IMR-90 (cell line): Measurements from ENCODE around the gene BRS3. TPM values are rescaled to one million over a fixed set of nuclear protein-coding genes. Genes with fewer than 3 reads are reported as not detected.

Experiments used
- ATAC-seq: fragments of 200-7000 bp; cut with Tn5 transposase; 2 replicates; pipeline ENCODE4 v1.9.1; 2020; ENCODE audit warnings: low read depth, mild to moderate bottlenecking, moderate library complexity
- BruUV-seq: library from RNA; stranded (reverse); fragments of 400-500 nt; replicated peaks from 2 replicates; lab custom pipeline; 2021; lab: Mats Ljungman, UMichigan
- CTCF ChIA-PET: fragments of 300-600 bp; formaldehyde crosslinking; extraction: SDS; loops from one replicate; lab custom pipeline; 2021; ENCODE audit warnings: antibody characterized with exemption; lab: Yijun Ruan, JAX
- POLR2A ChIA-PET: fragments of 300-600 bp; sonication (Branson Sonifier 250); formaldehyde crosslinking; loops from one replicate; lab custom pipeline; 2022; ENCODE audit warnings: antibody characterized with exemption; ENCODE audit not compliant: unreplicated experiment; lab: Charles Lee
- DNase-seq: peaks from one replicate; pipeline ENCODE4 v3.0.0; 2013
- H2AFZ ChIP-seq: replicated peaks from 2 replicates; pipeline ENCODE3; 2013; ENCODE audit warnings: low read length, mild to moderate bottlenecking; ENCODE audit not compliant: poor library complexity
- H2AK5ac ChIP-seq: 2 replicates; pipeline ENCODE4 v1.6.1; 2013; ENCODE audit warnings: low read depth, low read length, inconsistent platforms
- H2AK9ac ChIP-seq: replicated peaks from 2 replicates; pipeline ENCODE3; 2013; ENCODE audit warnings: mild to moderate bottlenecking, low read depth, low read length, moderate library complexity; ENCODE audit not compliant: poor library complexity
- H2BK120ac ChIP-seq: 2 replicates; pipeline ENCODE4 v1.6.1; 2013; ENCODE audit warnings: low read depth, low read length, inconsistent platforms
- H2BK15ac ChIP-seq: 3 replicates; pipeline ENCODE4 v1.6.1; 2013; ENCODE audit warnings: low read depth, low read length, inconsistent platforms
- H2BK20ac ChIP-seq: 2 replicates; pipeline ENCODE4 v1.6.1; 2013; ENCODE audit warnings: low read depth, mild to moderate bottlenecking, inconsistent platforms, low read length, moderate library complexity
- H2BK5ac ChIP-seq: 2 replicates; pipeline ENCODE4 v1.6.1; 2013; ENCODE audit warnings: mild to moderate bottlenecking, low read depth, low read length, inconsistent platforms; ENCODE audit not compliant: poor library complexity, severe bottlenecking
- H3K14ac ChIP-seq: replicated peaks from 2 replicates; pipeline ENCODE4 v1.6.1; 2013; ENCODE audit warnings: low read depth, low read length, inconsistent platforms
- H3K18ac ChIP-seq: 2 replicates; pipeline ENCODE4 v1.6.1; 2013; ENCODE audit warnings: low read depth, low read length, control low read depth
- H3K23ac ChIP-seq: 2 replicates; pipeline ENCODE4 v1.6.1; 2013; ENCODE audit warnings: low read depth, low read length, inconsistent platforms
- H3K27ac ChIP-seq: 2 replicates; pipeline ENCODE4 v1.5.1; 2013; ENCODE audit warnings: mild to moderate bottlenecking, control low read depth, low read length; ENCODE audit not compliant: insufficient read depth
- H3K27me3 ChIP-seq: 2 replicates; pipeline ENCODE4 v1.6.1; 2013; ENCODE audit warnings: low read length; ENCODE audit not compliant: control insufficient read depth, insufficient read depth
- H3K36me3 ChIP-seq: 2 replicates; pipeline ENCODE4 v1.6.1; 2013; ENCODE audit warnings: low read length, mixed read lengths; ENCODE audit not compliant: control insufficient read depth, insufficient read depth
- H3K4ac ChIP-seq: 2 replicates; pipeline ENCODE4 v1.6.1; 2013; ENCODE audit warnings: low read depth, low read length, inconsistent platforms
- H3K4me1 ChIP-seq: 2 replicates; pipeline ENCODE4 v1.6.1; 2013; ENCODE audit warnings: low read length, mixed read lengths; ENCODE audit not compliant: control insufficient read depth, insufficient read depth
- H3K4me2 ChIP-seq: 2 replicates; pipeline ENCODE4 v1.6.1; 2013; ENCODE audit warnings: low read depth, mild to moderate bottlenecking, control low read depth, low read length, moderate library complexity
- H3K4me3 ChIP-seq: 2 replicates; pipeline ENCODE4 v1.5.1; 2013; ENCODE audit warnings: low read depth, mild to moderate bottlenecking, control low read depth, low read length, moderate library complexity; ENCODE audit not compliant: insufficient read depth
- H3K56ac ChIP-seq: 2 replicates; pipeline ENCODE4 v1.6.1; 2013; ENCODE audit warnings: low read length, inconsistent platforms; ENCODE audit not compliant: insufficient read depth; ENCODE audit errors: extremely low read depth
- H3K79me1 ChIP-seq, 2 experiments: 2 replicates each; pipeline ENCODE4 v1.6.1; 2013; ENCODE audit warnings: low read length in 2 of 2, inconsistent platforms in 1 of 2, low read depth in 1 of 2
- H3K9ac ChIP-seq: 2 replicates; pipeline ENCODE4 v1.6.1; 2013; ENCODE audit warnings: low read depth, low read length, control low read depth
- H3K9me1 ChIP-seq: 2 replicates; pipeline ENCODE4 v1.6.1; 2013; ENCODE audit warnings: low read length, inconsistent platforms; ENCODE audit not compliant: insufficient read depth
- H3K9me3 ChIP-seq: 2 replicates; pipeline ENCODE4 v1.6.1; 2013; ENCODE audit warnings: low read length; ENCODE audit not compliant: control insufficient read depth, insufficient read depth
- H4K20me1 ChIP-seq: 2 replicates; pipeline ENCODE4 v1.6.1; 2013; ENCODE audit warnings: low read length, inconsistent platforms; ENCODE audit not compliant: insufficient read depth
- H4K5ac ChIP-seq: 2 replicates; pipeline ENCODE4 v1.6.1; 2013; ENCODE audit warnings: mild to moderate bottlenecking, low read depth, low read length, control low read depth
- H4K8ac ChIP-seq, 2 experiments: 2 replicates each; pipeline ENCODE4 v1.6.1; 2013; ENCODE audit warnings: low read depth in 2 of 2, low read length in 2 of 2, control low read depth in 1 of 2, inconsistent platforms in 1 of 2
- H4K91ac ChIP-seq: 2 replicates; pipeline ENCODE4 v1.6.1; 2013; ENCODE audit warnings: low read depth, low read length, inconsistent platforms; ENCODE audit not compliant: insufficient read depth
- BHLHE40 ChIP-seq: fragments of 150-350 bp; IDR thresholded peaks from 2 replicates; pipeline ENCODE4 v1.6.1; 2016; ENCODE audit warnings: mild to moderate bottlenecking, low read depth, low read length
- CEBPB ChIP-seq: IDR thresholded peaks from 2 replicates; pipeline ENCODE4 v1.6.1; 2012; ENCODE audit warnings: low read depth, low read length, improper control_type of control experiment
- CHD1 ChIP-seq: IDR thresholded peaks from 2 replicates; pipeline ENCODE4 v1.6.1; 2012; ENCODE audit warnings: low read depth, low read length, improper control_type of control experiment
- FOS ChIP-seq: fragments of 150-350 bp; IDR thresholded peaks from 2 replicates; pipeline ENCODE4 v1.6.1; 2016; ENCODE audit warnings: low read depth, low read length
- MAFK ChIP-seq: IDR thresholded peaks from 2 replicates; pipeline ENCODE4 v1.6.1; 2012; ENCODE audit warnings: low read depth, low read length, improper control_type of control experiment
- MAZ ChIP-seq: IDR thresholded peaks from 2 replicates; pipeline ENCODE4 v1.6.1; 2012; ENCODE audit warnings: low read depth, mild to moderate bottlenecking, low read length, improper control_type of control experiment, moderate library complexity, borderline replicate concordance
- MXI1 ChIP-seq: IDR thresholded peaks from 2 replicates; pipeline ENCODE4 v1.6.1; 2012; ENCODE audit warnings: low read depth, mild to moderate bottlenecking, low read length, moderate library complexity, borderline replicate concordance
- NFE2L2 ChIP-seq: fragments of 150-350 bp; IDR thresholded peaks from 2 replicates; pipeline ENCODE4 v1.6.1; 2016; ENCODE audit warnings: low read depth, mild to moderate bottlenecking, low read length
- POLR2A ChIP-seq: IDR thresholded peaks from 2 replicates; pipeline ENCODE4 v1.6.1; 2012; ENCODE audit warnings: mild to moderate bottlenecking, low read depth, low read length
- RAD21 ChIP-seq: IDR thresholded peaks from 2 replicates; pipeline ENCODE4 v1.6.1; 2012; ENCODE audit warnings: low read length, improper control_type of control experiment
- RCOR1 ChIP-seq: IDR thresholded peaks from 2 replicates; pipeline ENCODE4 v1.6.1; 2012; ENCODE audit warnings: mild to moderate bottlenecking, low read length, improper control_type of control experiment; ENCODE audit not compliant: insufficient replicate concordance
- RFX5 ChIP-seq: IDR thresholded peaks from 2 replicates; pipeline ENCODE4 v1.8.0; 2012; ENCODE audit warnings: low read depth, mild to moderate bottlenecking, low read length, moderate library complexity
- SMC3 ChIP-seq: fragments of 150-350 bp; IDR thresholded peaks from 2 replicates; pipeline ENCODE4 v1.6.1; 2016; ENCODE audit warnings: low read depth, mild to moderate bottlenecking, antibody characterized with exemption, low read length, moderate library complexity
- USF2 ChIP-seq: fragments of 150-350 bp; IDR thresholded peaks from 2 replicates; pipeline ENCODE4 v1.6.1; 2017; ENCODE audit warnings: mild to moderate bottlenecking, antibody characterized with exemption, low read length, low read depth
- WGBS, 2 experiments: methylation state at CpG; one replicate each; pipeline versions ENCODE4 v1.1.5 to v1.1.7; 2013; ENCODE audit warnings: missing lambda C conversion rate in 2 of 2; ENCODE audit not compliant: insufficient read length in 1 of 2; ENCODE audit errors: extremely low coverage in 2 of 2; 5-methylcytosine and 5-hydroxymethylcytosine counted together
- dilution Hi-C: fragments of 300-500 bp; cut with HindIII; formaldehyde crosslinking; loops from one replicate; pipeline ENCODE4 v1.14.3; 2018; ENCODE audit warnings: low sequenced_read_pairs; ENCODE audit not compliant: unreplicated experiment
- in situ Hi-C: fragments of 300-500 bp; cut with MboI; formaldehyde crosslinking; loops from 3 replicates; pipeline ENCODE4 v1.14.3; 2019; ENCODE audit warnings: low sequenced_read_pairs, inconsistent platforms, mixed read lengths
- intact Hi-C: fragments of 100-400 bp; cut with micrococcal nuclease; formaldehyde crosslinking; loops from 2 replicates; pipeline ENCODE4 v1.10.0; 2022
- polyA plus RNA-seq, 3 experiments: library from polyadenylated mRNA; depleted of rRNA; stranded (reverse); fragments of >200 nt; gene quantifications; 2 replicates each; pipeline ENCODE4 v1.2.3, GENCODE V29; 2012; ENCODE audit warnings: low replicate concordance in 1 of 3
- total RNA-seq: library from RNA; depleted of rRNA; stranded (reverse); fragments of >200 nt; gene quantifications from 2 replicates; pipeline ENCODE4 v1.2.3, GENCODE V29; 2012
- TF ChIP-seq, protein P1 (sequence below): fragments of 150-350 bp; IDR thresholded peaks from 2 replicates; pipeline ENCODE4 v1.6.1; 2016; ENCODE audit warnings: low read depth, mild to moderate bottlenecking, low read length, moderate library complexity, borderline replicate concordance
- TF ChIP-seq, protein P2 (sequence below): conservative IDR thresholded peaks from 2 replicates; pipeline ENCODE4 v1.5.1; 2012; ENCODE audit warnings: mild to moderate bottlenecking, low read depth, low read length, improper control_type of control experiment

BRS3 gene
- total and polyA plus RNA-seq, 2 of the 4 experiments (the other 2 are of a cell fraction) = not detected

DNA sequence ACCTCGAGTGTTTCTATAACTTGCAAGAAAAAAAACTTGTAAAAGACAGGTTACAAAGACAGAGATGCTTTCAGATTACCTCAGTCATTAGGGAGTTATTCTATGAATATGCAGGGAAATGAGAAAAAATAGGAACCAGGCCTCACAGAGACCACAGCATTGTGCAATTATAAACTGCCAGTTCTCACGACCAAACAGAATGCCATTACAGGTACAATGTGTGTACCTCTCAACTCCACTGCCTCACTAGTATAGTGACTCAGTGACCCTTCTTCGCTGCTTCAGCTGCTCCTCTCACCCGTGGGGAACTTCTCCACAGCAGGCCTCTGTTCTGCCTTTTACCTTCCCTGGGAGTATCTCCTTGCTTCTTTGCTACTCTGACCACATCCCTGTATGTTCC is 7.3 kb downstream of the BRS3 start:
- H3K14ac ChIP-seq = no peak overlapping the region
- 100% methylated on average over 1 of the region's 4 CpGs; no CpG with 5 or more reads in 1 of the 2 experiments for WGBS, 2 experiments
- H3K18ac ChIP-seq = no peak overlapping the region
- H2BK120ac ChIP-seq = no peak overlapping the region
- H2BK15ac ChIP-seq = no peak overlapping the region
- H3K9me1 ChIP-seq = 0 out of 2 replicates have a peak, but pooled peaks cover 3% of the 10 kb centered on the region
- ChIA-PET POLR2A (no interaction called here), CTCF (no interaction called here)
- H3K9ac ChIP-seq = no peak overlapping the region
- no peak overlapping the region for H2BK5ac ChIP-seq
- H2AK9ac ChIP-seq = no peak overlapping the region
- no peak overlapping the region for H3K4ac ChIP-seq
- no peak overlapping the region for H3K27ac ChIP-seq
- no peak overlapping the region for H2AK5ac ChIP-seq
- TF ChIP-seq USF2 (no peak), MAFK (no peak), FOS (no peak), CHD1 (no peak), RFX5 (no peak), CEBPB (no peak), RCOR1 (no peak), NFE2L2 (no peak), RAD21 (no peak), SMC3 (no peak), MXI1 (no peak), POLR2A (no peak), BHLHE40 (no peak), MAZ (no peak)
- TF ChIP-seq, protein P1, sequence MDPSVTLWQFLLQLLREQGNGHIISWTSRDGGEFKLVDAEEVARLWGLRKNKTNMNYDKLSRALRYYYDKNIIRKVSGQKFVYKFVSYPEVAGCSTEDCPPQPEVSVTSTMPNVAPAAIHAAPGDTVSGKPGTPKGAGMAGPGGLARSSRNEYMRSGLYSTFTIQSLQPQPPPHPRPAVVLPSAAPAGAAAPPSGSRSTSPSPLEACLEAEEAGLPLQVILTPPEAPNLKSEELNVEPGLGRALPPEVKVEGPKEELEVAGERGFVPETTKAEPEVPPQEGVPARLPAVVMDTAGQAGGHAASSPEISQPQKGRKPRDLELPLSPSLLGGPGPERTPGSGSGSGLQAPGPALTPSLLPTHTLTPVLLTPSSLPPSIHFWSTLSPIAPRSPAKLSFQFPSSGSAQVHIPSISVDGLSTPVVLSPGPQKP = no peak
- TF ChIP-seq, protein P2, sequence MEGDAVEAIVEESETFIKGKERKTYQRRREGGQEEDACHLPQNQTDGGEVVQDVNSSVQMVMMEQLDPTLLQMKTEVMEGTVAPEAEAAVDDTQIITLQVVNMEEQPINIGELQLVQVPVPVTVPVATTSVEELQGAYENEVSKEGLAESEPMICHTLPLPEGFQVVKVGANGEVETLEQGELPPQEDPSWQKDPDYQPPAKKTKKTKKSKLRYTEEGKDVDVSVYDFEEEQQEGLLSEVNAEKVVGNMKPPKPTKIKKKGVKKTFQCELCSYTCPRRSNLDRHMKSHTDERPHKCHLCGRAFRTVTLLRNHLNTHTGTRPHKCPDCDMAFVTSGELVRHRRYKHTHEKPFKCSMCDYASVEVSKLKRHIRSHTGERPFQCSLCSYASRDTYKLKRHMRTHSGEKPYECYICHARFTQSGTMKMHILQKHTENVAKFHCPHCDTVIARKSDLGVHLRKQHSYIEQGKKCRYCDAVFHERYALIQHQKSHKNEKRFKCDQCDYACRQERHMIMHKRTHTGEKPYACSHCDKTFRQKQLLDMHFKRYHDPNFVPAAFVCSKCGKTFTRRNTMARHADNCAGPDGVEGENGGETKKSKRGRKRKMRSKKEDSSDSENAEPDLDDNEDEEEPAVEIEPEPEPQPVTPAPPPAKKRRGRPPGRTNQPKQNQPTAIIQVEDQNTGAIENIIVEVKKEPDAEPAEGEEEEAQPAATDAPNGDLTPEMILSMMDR = no peak
- dilution Hi-C loops (no loop called here), intact Hi-C loops (loop anchor here (5.0 to 10.0 kb wide), 3 partner anchors 243 to 440 kb away; partner anchors contain the start of gene MAP7D3), in situ Hi-C loops (loop anchor here (25.0 kb wide), 1 partner anchor 508 kb away; the partner anchor contains the start of gene SLC9A6)
- H4K8ac ChIP-seq = no peak overlapping the region
- H3K56ac ChIP-seq = no peak overlapping the region
- peaks cover 4% of the 10 kb centered on the region for H3K27me3 ChIP-seq
- H3K79me1 ChIP-seq = no peaks in the 10 kb centered on the region
- BruUV-seq = no TSS peak
- no peaks in the 10 kb centered on the region for H3K4me1 ChIP-seq
- no peak overlapping the region for H3K23ac ChIP-seq
- H3K4me3 ChIP-seq = no peak overlapping the region
- H2BK20ac ChIP-seq = no peak overlapping the region
- H3K36me3 ChIP-seq = no peaks in the 10 kb centered on the region
- no peaks in the 10 kb centered on the region for H3K9me3 ChIP-seq
- H2AFZ ChIP-seq = no peak overlapping the region
- H3K4me2 ChIP-seq = no peak overlapping the region
- DNase-seq = no peak
- H4K20me1 ChIP-seq = peaks cover 2% of the 10 kb centered on the region
- H4K91ac ChIP-seq = no peak overlapping the region
- no peak overlapping the region for H4K5ac ChIP-seq
- ATAC-seq = no peak
